Suppressor macrophage (primary cell): Measurements from ENCODE around the gene KCNG1.
A peak's percentile ranks its signal among the peaks of the same experiment; 100 is the strongest.

Source experiments
- DNase-seq, 4 experiments: peaks; one replicate each; pipeline ENCODE4 v3.0.0-alpha.2; 2020 to 2022

Gene KCNG1

DNA sequence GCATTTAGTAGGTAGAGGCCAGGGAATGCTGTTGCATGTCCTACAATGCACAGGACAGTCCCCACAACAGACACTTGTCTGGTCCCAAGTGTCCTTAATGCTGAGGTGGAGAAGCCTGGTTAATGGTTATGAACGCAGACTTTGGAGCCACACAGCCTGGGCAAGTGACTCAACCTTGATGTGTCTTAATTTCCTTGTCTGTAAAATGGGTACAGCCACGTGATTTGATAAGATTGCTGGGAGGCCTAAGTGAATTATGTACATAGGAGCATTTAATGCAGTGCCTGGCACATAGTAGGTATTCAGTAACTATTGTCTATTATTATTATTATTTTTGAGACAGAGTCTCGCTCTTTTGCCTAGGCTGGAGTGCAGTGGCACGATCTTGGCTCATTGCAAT, 11.4 kb downstream of the KCNG1 start:
- DNase-seq = no peak

GRCh38 chr20:51010932-51011331, 12.0 kb downstream of the KCNG1 start:
- DNase-seq = no peak

GRCh38 chr20:51010043-51010365, 12.9 kb downstream of the KCNG1 start:
- no peak for DNase-seq

GRCh38 chr20:51009303-51010042, 13.4 kb downstream of the KCNG1 start:
- DNase-seq = no peak

- no peak for DNase-seq
Measured at GRCh38 chr20:51008718-51009117, 14.2 kb downstream of the KCNG1 start.

- no peak for DNase-seq
Measured at GRCh38 chr20:51005214-51005613, 17.7 kb downstream of the KCNG1 start.

- DNase-seq = no peak
Measured at GRCh38 chr20:51004781-51005180, 18.1 kb downstream of the KCNG1 start.

- DNase-seq = no peak
Measured at GRCh38 chr20:51004305-51004727, 18.6 kb downstream of the KCNG1 start.

DNA sequence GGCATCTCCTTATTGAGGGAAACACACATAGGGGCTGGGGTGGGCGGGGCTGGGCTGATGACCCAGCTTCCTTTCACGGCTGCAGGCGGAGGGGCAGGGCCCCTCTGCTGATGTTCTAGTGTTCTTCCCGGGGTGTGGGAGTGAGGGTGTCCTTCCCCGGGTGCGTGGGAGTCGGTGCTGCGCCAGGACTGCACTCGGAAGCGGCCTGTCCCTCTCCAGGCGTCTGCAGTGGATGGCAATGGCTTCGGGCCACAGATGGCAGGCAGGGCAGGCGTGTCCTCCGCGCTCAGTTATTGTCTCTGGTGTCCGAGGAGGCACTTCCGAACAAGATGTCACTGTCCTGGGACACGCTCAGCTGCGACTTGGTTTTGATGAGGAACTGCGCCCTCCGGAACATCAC, 19.2 kb downstream of the KCNG1 start:
- DNase-seq = no peak

- no peak for DNase-seq
Measured at GRCh38 chr20:51002633-51003032, 20.3 kb downstream of the KCNG1 start.

- DNase-seq = no peak
Measured at GRCh38 chr20:51001430-51002265, 21.3 kb downstream of the KCNG1 start.

GRCh38 chr20:50999355-50999754, 23.6 kb downstream of the KCNG1 start:
- no peak for DNase-seq

GRCh38 chr20:50996901-50997865, 25.7 kb downstream of the KCNG1 start:
- DNase-seq = no peak

DNA sequence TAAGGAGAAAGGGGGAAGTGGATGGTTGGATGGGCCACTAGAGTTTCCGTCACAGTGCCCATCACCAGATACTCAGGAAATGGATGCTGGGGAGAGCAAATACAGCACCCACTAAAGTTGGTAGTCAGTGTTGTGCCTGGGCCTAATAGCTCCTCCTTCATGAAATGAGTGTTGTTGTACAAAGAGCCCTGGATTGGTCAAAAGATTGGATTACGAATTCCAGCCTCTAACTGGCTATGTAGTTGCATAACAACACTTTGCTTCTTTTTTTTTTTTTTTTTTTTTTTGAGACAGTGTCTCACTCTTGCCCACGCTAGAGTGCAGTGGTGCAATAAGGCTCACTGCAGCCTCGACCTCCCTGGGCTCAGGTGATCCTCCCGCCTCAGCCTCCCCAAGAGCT, 27.4 kb downstream of the KCNG1 start:
- DNase-seq = no peak

DNA sequence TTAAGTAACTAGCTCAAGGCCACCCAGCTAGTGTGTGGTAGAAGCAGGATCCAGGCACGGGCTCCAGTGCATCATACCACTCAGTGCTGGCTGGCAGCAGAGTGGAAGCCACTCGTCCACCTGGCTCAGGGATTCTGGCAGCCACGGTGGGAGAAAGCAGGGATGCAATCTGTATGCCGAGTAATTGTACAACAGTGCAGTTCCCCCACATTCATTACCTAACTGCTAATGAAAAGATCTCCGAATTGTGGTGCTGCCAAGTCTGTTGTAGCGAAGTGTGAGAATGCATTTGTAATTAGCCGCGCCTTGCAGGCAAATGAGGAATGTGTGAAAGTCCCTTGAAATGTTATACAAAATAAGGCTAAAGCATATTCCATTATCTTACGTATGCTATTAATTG, 29.0 kb downstream of the KCNG1 start:
- no peak for DNase-seq

DNA sequence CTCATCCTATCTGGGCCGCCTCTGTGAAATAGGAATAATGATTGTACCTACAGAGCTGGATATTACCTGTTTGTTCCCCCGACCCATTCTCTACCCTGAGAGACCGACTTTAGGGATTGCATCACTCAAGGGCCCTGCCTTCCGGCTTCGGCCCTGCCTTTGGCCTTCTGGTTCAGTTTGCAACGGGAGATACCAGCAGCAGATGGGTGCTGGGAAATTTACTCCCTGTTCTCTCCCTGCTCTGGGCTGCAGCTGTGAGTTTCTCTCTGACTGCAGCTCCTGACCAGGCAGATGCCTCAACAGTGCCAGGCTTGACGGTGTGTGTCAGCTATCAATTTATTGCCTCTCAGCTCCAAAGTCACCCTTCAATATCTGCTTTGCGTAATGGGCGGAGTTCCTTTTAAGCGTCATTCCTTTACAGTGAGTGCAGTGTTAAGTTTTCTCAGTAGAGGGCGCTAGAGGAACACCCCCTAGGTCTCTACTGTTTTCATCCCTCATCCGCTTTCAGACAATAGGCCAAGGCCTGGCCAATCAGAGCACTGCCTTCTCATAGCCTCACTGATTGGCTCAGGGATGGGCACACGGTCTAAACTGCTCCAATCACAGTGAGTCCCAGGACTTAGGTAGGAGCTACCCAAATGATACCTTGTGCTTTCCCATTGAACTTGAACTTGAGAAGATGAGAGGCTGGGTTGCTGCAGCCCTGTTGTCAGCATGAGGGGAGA, 30.0 kb downstream of the KCNG1 start:
- DNase-seq = peak; percentile 43 to 57 (median 54)

- no peak for DNase-seq
Measured at GRCh38 chr20:50992336-50992732, 30.6 kb downstream of the KCNG1 start.

GRCh38 chr20:50991076-50991475, 31.8 kb downstream of the KCNG1 start:
- DNase-seq = no peak

DNA sequence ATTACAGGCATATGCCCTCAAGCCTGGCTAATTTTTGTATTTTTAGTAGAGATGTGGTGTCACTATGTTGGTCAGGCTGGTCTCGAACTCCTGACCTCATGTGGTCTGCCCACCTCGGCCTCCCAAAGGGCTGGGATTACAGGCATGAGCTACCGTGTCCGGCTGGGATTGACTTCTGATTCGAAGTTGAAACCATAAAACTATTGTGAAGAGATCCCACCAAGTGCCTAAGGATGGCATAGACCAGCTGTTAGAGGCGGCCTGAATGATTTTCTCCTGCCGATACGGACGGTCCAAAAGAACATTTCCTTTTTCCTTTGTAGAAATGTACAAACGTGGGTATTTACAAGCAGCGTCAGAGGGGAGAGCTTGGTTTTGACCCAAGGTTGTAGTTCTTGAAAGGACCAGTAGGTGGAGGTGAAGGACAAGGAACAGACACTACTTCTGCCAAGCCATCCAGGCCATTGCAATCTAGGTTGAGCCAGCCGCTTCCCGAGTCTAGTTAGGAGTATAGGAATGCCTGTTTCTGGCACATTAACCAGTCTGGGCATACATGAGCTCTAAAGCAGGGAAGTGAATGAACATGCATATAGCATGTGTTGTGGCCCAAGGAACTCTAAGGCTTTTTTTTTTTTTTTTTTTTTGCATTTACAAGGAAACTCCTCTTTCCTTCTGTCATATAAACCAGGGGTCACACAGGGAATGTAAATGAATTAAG, 35.3 kb downstream of the KCNG1 start:
- peak; percentile 80 to 86 (median 84) for DNase-seq

GRCh38 chr20:50983321-50983720, 39.6 kb downstream of the KCNG1 start:
- DNase-seq = peak; percentile 5 to 47 (median 20)

DNA sequence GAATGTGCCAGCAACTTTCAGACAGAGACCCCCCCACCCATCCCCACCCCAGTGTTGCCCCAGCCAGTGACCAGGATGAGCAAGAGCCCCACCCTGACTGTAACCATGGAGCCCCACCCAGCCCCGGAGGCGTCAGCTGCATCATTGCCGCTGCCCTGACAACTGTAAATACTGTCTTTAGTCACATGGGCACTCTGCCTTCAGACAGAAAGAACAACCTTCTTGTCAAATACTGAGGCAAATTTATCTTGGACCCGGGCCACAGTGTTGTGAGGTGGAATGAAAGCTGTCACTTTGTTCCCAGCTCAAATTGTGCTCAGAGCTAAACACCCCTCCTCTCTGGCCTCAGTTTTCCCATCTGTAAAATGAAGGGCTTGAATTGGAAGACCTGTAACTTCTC, 40.5 kb downstream of the KCNG1 start:
- DNase-seq = peak; percentile 27 to 54 (median 51)

DNA sequence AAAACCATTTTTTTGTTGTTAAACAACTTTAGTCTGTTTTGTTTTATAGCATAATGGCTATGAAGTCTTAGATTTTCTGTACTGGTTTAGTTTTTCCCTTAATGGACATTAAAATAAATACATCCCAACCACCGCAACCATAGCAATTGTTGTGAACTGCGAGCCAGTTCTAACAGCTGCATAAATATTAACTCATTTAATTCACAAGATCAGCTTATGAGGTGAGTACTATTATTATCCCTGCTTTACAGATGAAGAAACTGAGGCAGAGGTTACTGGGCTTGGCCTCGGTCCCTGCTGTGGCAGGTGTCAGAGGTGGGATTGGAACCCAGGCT, 41.2 kb downstream of the KCNG1 start:
- no peak for DNase-seq
